ENCODE data around the gene SH2D6. TPM values are rescaled to one million over a fixed set of nuclear protein-coding genes. Genes with fewer than 3 reads are reported as not detected.
A peak's percentile ranks its signal among the peaks of the same experiment; 100 is the strongest.

The SH2D6 gene
- polyA plus RNA-seq, 2 donors = 0.07 to 0.14 TPM

GRCh38 chr2:85445316-85446295, 27.1 kb downstream of the SH2D6 start:
- no peaks in the 10 kb centered on the region for H3K36me3 ChIP-seq (ENCODE audit: control insufficient read depth in 2 of 2, insufficient read depth in 2 of 2, low read length in 1 of 2)
- H3K27ac ChIP-seq (ENCODE audit: low read depth in 2 of 2, low read length in 1 of 2) = peak overlapping the region in 1 of 2 donors; percentile 45
- 80 to 87% methylated on average over 5 of the region's 5 CpGs for WGBS, 2 donors
- no peak overlapping the region for H3K4me3 ChIP-seq (ENCODE audit: low read depth in 1 of 2, low read length in 2 of 2)
- no peaks in the 10 kb centered on the region for H3K27me3 ChIP-seq (ENCODE audit: control insufficient read depth in 1 of 2, insufficient read depth in 2 of 2, low read length in 2 of 2)
- H3K4me1 ChIP-seq (ENCODE audit: control insufficient read depth in 2 of 2, insufficient read depth in 2 of 2, low read length in 1 of 2) = peaks cover 8 to 9% of the 10 kb centered on the region in 2 donors
- no peaks in the 10 kb centered on the region for H3K9me3 ChIP-seq (ENCODE audit: control insufficient read depth in 2 of 2, insufficient read depth in 1 of 2, low read depth in 1 of 2, low read length in 1 of 2)

- Histone ChIP-seq H3K9me3 (ENCODE audit: control insufficient read depth in 2 of 2, insufficient read depth in 1 of 2, low read depth in 1 of 2, low read length in 1 of 2) (no peaks in the 10 kb centered on the region), H3K4me3 (ENCODE audit: low read depth in 1 of 2, low read length in 2 of 2) (no peak overlapping the region), H3K27me3 (ENCODE audit: control insufficient read depth in 1 of 2, insufficient read depth in 2 of 2, low read length in 2 of 2) (no peaks in the 10 kb centered on the region), H3K36me3 (ENCODE audit: control insufficient read depth in 2 of 2, insufficient read depth in 2 of 2, low read length in 1 of 2) (no peaks in the 10 kb centered on the region), H3K27ac (ENCODE audit: low read depth in 2 of 2, low read length in 1 of 2) (peak overlapping the region in 1 of 2 donors; percentile 45), H3K4me1 (ENCODE audit: control insufficient read depth in 2 of 2, insufficient read depth in 2 of 2, low read length in 1 of 2) (peaks cover 8 to 9% of the 10 kb centered on the region in 2 donors)
- 78 to 86% methylated on average over 14 of the region's 14 CpGs for WGBS, 2 donors
These were observed 28.0 kb downstream of the SH2D6 start for GRCh38 chr2:85446296-85447221.

GRCh38 chr2:85447222-85447585, 28.7 kb downstream of the SH2D6 start:
- no peak overlapping the region for H3K4me3 ChIP-seq (ENCODE audit: low read depth in 1 of 2, low read length in 2 of 2)
- no peaks in the 10 kb centered on the region for H3K36me3 ChIP-seq (ENCODE audit: control insufficient read depth in 2 of 2, insufficient read depth in 2 of 2, low read length in 1 of 2)
- no peaks in the 10 kb centered on the region for H3K27me3 ChIP-seq (ENCODE audit: control insufficient read depth in 1 of 2, insufficient read depth in 2 of 2, low read length in 2 of 2)
- H3K4me1 ChIP-seq (ENCODE audit: control insufficient read depth in 2 of 2, insufficient read depth in 2 of 2, low read length in 1 of 2) = peaks cover 8 to 9% of the 10 kb centered on the region in 2 donors
- WGBS, 2 donors = 80 to 93% methylated on average over 8 of the region's 8 CpGs
- H3K27ac ChIP-seq (ENCODE audit: low read depth in 2 of 2, low read length in 1 of 2) = no peak overlapping the region
- no peaks in the 10 kb centered on the region for H3K9me3 ChIP-seq (ENCODE audit: control insufficient read depth in 2 of 2, insufficient read depth in 1 of 2, low read depth in 1 of 2, low read length in 1 of 2)

GRCh38 chr2:85448461-85449213, 30.1 kb downstream of the SH2D6 start:
- H3K27ac ChIP-seq (ENCODE audit: low read depth in 2 of 2, low read length in 1 of 2) = no peak overlapping the region

GRCh38 chr2:85449214-85449588, 30.7 kb downstream of the SH2D6 start:
- Histone ChIP-seq H3K27ac (ENCODE audit: low read depth in 2 of 2, low read length in 1 of 2) (no peak overlapping the region), H3K27me3 (ENCODE audit: control insufficient read depth in 1 of 2, insufficient read depth in 2 of 2, low read length in 2 of 2) (no peaks in the 10 kb centered on the region), H3K4me3 (ENCODE audit: low read depth in 1 of 2, low read length in 2 of 2) (no peak overlapping the region), H3K36me3 (ENCODE audit: control insufficient read depth in 2 of 2, insufficient read depth in 2 of 2, low read length in 1 of 2) (no peaks in the 10 kb centered on the region), H3K9me3 (ENCODE audit: control insufficient read depth in 2 of 2, insufficient read depth in 1 of 2, low read depth in 1 of 2, low read length in 1 of 2) (no peaks in the 10 kb centered on the region), H3K4me1 (ENCODE audit: control insufficient read depth in 2 of 2, insufficient read depth in 2 of 2, low read length in 1 of 2) (peaks cover 8 to 9% of the 10 kb centered on the region in 2 donors)
- WGBS, 2 donors = 91 to 93% methylated on average over 7 of the region's 7 CpGs

More at GRCh38 chr2:85448461-85449213, 30.1 kb downstream of the SH2D6 start:
- Histone ChIP-seq H3K27me3 (ENCODE audit: control insufficient read depth in 1 of 2, insufficient read depth in 2 of 2, low read length in 2 of 2) (no peaks in the 10 kb centered on the region), H3K9me3 (ENCODE audit: control insufficient read depth in 2 of 2, insufficient read depth in 1 of 2, low read depth in 1 of 2, low read length in 1 of 2) (no peaks in the 10 kb centered on the region), H3K36me3 (ENCODE audit: control insufficient read depth in 2 of 2, insufficient read depth in 2 of 2, low read length in 1 of 2) (no peaks in the 10 kb centered on the region), H3K4me1 (ENCODE audit: control insufficient read depth in 2 of 2, insufficient read depth in 2 of 2, low read length in 1 of 2) (peaks cover 8 to 9% of the 10 kb centered on the region in 2 donors), H3K4me3 (ENCODE audit: low read depth in 1 of 2, low read length in 2 of 2) (no peak overlapping the region)
- WGBS, 2 donors = 84 to 92% methylated on average over 8 of the region's 8 CpGs

GRCh38 chr2:85452237-85452636, 33.7 kb downstream of the SH2D6 start:
- Histone ChIP-seq H3K9me3 (ENCODE audit: control insufficient read depth in 2 of 2, insufficient read depth in 1 of 2, low read depth in 1 of 2, low read length in 1 of 2) (no peaks in the 10 kb centered on the region), H3K4me3 (ENCODE audit: low read depth in 1 of 2, low read length in 2 of 2) (no peak overlapping the region)
- WGBS, 2 donors = 94 to 100% methylated on average over 1 of the region's 1 CpG

GRCh38 chr2:85453571-85453970, 35.1 kb downstream of the SH2D6 start:
- 81 to 89% methylated on average over 7 of the region's 7 CpGs for WGBS, 2 donors
- Histone ChIP-seq H3K4me3 (ENCODE audit: low read depth in 1 of 2, low read length in 2 of 2) (no peak overlapping the region), H3K4me1 (ENCODE audit: control insufficient read depth in 2 of 2, insufficient read depth in 2 of 2, low read length in 1 of 2) (peaks cover 3 to 5% of the 10 kb centered on the region in 2 donors), H3K27me3 (ENCODE audit: control insufficient read depth in 1 of 2, insufficient read depth in 2 of 2, low read length in 2 of 2) (no peaks in the 10 kb centered on the region), H3K9me3 (ENCODE audit: control insufficient read depth in 2 of 2, insufficient read depth in 1 of 2, low read depth in 1 of 2, low read length in 1 of 2) (no peaks in the 10 kb centered on the region), H3K36me3 (ENCODE audit: control insufficient read depth in 2 of 2, insufficient read depth in 2 of 2, low read length in 1 of 2) (no peaks in the 10 kb centered on the region), H3K27ac (ENCODE audit: low read depth in 2 of 2, low read length in 1 of 2) (no peak overlapping the region)

More at GRCh38 chr2:85452237-85452636, 33.7 kb downstream of the SH2D6 start:
- Histone ChIP-seq H3K27ac (ENCODE audit: low read depth in 2 of 2, low read length in 1 of 2) (no peak overlapping the region), H3K36me3 (ENCODE audit: control insufficient read depth in 2 of 2, insufficient read depth in 2 of 2, low read length in 1 of 2) (no peaks in the 10 kb centered on the region), H3K27me3 (ENCODE audit: control insufficient read depth in 1 of 2, insufficient read depth in 2 of 2, low read length in 2 of 2) (no peaks in the 10 kb centered on the region), H3K4me1 (ENCODE audit: control insufficient read depth in 2 of 2, insufficient read depth in 2 of 2, low read length in 1 of 2) (peaks cover 0 to 5% of the 10 kb centered on the region in 2 donors)

GRCh38 chr2:85455552-85456090, 37.1 kb downstream of the SH2D6 start:
- WGBS, 2 donors = 71 to 81% methylated on average over 1 of the region's 1 CpG
- no peaks in the 10 kb centered on the region for H3K9me3 ChIP-seq (ENCODE audit: control insufficient read depth in 2 of 2, insufficient read depth in 1 of 2, low read depth in 1 of 2, low read length in 1 of 2)
- peaks cover 5% of the 10 kb centered on the region in 2 donors for H3K4me1 ChIP-seq (ENCODE audit: control insufficient read depth in 2 of 2, insufficient read depth in 2 of 2, low read length in 1 of 2)
- no peak overlapping the region for H3K4me3 ChIP-seq (ENCODE audit: low read depth in 1 of 2, low read length in 2 of 2)
- no peak overlapping the region for H3K27ac ChIP-seq (ENCODE audit: low read depth in 2 of 2, low read length in 1 of 2)
- no peaks in the 10 kb centered on the region for H3K27me3 ChIP-seq (ENCODE audit: control insufficient read depth in 1 of 2, insufficient read depth in 2 of 2, low read length in 2 of 2)
- no peaks in the 10 kb centered on the region for H3K36me3 ChIP-seq (ENCODE audit: control insufficient read depth in 2 of 2, insufficient read depth in 2 of 2, low read length in 1 of 2)

All from esophagus (tissue), 2 donors.